KBM-7 (cell line): ENCODE results near the gene ARAP1.
"Not testable (repeated sequence)": the region's sequence is repeated elsewhere in the genome, so short reads cannot be mapped to it uniquely, and the experiment has no call there.

Source experiments
- DNase-seq: peaks from one replicate; pipeline ENCODE4 v3.0.0-alpha.2; 2015
- in situ Hi-C: fragments of 300-500 bp; cut with MboI; formaldehyde crosslinking; loops from 2 replicates; pipeline ENCODE4 v1.14.3; 2020; ENCODE audit warnings: low sequenced_read_pairs, low pct_unique_long_range_greater_than_20kb, mixed read lengths

ARAP1 gene

DNA sequence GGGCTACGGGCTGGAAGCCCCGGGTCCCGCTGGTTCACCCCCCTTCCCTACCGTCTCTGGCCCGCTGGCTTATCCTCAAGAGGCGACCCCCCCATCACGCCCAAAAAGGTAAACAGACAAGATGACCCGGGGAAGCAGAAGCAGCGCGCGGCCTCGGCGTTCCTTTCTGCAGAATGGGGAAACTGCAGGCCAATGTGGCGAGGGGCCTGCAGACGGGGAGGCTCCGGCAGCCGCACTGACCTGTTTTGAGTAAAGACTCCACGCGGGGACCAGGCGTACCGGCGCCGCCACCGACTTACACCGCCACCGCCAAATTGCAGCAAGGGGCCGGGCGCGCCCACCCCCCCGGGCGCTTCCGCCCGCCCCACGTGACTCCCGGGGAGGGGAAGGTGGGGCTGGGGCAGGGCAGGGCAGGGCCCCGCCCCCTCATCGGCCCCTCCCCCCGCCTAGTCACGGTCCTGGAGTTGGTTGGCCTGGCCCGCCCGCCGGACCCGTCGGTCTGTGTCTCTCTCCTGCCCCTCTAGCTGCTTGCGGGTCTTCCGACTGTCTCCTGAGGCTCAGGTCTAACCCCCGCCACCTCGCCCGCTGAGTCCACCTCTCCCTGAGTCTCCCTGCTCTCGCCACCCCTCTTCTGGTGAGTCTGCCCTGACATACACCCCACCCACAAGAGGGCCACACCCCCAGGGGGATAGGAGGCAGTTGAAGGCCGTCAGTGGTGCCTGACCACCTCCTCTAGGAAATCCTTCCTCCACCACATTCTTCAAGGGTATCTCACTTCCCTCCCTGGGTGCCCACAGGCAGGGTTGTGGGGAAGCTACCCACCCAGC lies at the start of gene ARAP1:
TSS of gene ARAP1 (minus strand) at position 321 of the 827 bp plus-strand sequence. CDS start 25,280 bp downstream, outside the sequence.
- in situ Hi-C loops = no loop called here
- peak; percentile 60 for DNase-seq

DNA sequence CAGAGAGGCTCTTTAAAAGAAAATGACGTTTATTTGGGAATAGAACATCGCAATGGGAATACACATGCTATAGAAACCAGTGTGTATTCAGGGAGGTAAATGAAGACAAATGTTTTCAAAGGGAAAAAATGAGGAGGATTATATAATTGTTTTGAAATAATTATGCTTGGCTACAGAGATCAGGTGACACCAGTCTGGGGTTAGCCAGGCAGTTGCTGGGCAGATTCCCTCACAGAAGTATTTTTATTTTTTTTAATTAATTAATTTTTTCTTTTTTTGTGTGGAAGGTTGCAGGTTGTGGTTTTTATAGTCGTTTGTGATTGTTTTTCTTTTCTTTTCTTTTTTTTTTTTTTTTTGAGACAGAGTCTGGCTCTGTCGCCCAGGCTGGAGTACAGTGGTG lies 47.2 kb upstream of the ARAP1 start:
- DNase-seq = no peak
- in situ Hi-C loops = no loop called here

DNA sequence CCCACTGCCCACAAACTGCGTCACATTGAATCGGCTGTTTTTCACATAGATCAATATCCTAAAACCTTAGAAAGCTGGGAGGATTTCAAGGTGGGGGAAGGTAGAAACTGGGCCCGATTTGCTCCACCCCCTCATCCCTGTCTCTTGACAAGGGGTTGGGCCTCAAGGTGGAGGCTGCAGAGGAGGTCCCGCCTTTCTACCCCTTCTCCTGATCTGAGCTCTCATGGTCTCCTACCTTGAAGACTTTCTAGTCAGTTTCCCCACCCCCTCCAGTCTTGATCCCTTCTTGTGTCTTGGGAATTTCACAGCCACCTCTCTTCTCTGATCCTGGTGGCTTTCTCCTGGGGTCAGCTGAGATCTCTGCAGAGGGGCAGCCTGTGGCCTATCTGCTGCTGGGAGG lies 46.2 kb upstream of the ARAP1 start:
- in situ Hi-C loops = no loop called here
- DNase-seq = no peak

DNA sequence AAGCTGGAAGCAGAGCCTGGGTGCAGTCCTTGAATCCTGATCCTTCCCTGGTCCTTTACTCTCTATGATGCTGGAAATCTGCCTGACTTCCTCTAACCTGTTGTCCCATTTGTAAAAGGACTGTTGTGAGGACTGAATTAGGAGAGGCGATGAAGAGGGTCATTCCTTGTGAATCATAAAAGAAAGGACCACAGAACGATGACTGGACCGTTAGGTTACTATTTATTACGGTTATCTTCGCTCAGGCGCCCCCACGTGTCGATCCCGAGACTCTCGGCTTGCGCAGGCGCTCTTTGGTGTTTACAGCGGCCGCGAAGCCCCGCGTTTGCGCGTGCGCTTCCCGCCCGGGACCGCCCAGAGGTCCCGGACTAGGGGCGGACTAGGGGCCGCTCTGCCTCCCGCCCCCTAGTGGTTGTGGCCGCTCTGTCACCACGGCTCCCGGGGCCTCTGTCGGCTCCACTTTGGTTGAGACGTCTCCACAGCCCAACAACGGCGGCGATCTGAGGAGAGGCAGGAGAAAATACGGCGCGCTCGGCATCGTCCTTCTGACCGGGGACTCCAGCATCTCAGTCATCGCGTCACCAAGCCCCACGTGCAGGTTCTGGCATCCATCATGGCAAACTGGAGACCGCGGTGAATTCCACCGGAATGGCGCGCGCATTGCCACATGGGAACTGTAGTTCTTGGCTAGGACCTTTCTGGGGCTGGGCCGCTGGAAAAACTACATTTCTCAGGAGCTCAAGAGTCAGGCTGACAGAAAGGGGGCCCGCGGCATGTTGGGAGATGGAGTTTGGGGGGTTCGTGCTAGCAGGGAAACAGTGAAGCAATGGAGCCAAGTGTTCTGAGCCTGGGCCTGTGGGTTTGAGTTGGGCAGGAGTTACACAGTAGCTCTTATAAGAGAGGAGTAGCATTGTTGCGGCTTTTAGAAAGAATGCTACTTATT lies 41.5 kb upstream of the ARAP1 start, which contains the start of gene STARD10:
TSS of gene STARD10 (minus strand) at position 623 of the 943 bp plus-strand sequence. CDS start 12,866 bp downstream, outside the sequence.
- peak; percentile 96 for DNase-seq
- in situ Hi-C loops = no loop called here

DNA sequence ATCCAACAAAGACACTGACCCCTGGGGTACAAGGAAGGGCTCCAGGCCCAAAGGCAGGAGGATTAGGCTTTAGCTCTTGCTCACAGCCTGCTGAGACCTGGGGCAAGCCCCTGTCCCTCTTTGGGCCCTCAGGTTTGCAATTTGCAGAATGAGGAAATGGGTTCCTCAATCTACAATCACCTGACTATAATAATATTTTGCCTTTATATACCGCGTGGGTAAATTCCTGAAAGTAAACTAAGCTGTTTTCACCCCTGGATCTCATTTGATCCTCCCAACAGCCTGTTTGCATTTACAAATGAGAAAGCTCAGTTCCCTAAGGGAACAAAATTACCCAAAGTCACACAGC lies 40.8 kb upstream of the ARAP1 start:
- in situ Hi-C loops = no loop called here
- no peak for DNase-seq

DNA sequence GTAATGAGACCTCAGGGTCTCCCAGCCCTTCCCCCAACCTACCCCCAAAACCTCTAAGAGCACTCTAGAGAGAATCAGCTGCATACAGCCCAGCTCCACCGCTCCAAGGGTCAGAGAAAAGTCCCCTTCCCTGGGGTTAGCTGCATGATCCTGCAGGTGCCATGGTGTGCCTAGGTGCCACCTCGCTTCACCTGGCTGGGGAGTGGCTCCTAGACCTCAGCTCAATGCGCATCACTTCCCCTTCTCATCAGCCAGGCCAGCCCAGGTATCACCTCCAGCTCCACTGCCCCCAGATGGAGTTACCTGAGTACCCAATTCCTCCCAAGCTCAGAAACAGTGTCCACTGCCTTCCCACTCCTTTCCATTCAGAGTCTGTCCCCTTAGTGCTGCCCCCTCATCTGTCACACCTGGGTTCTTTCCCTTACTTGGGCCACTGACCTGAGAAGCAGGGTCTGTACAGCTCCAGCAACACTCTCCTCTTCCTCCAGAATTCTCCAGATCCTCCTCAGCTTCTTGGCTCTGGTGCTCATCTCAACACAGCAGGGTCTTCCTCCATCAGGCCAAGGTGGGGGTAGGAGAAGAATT lies 40.3 kb upstream of the ARAP1 start:
- DNase-seq = no peak
- in situ Hi-C loops = no loop called here

DNA sequence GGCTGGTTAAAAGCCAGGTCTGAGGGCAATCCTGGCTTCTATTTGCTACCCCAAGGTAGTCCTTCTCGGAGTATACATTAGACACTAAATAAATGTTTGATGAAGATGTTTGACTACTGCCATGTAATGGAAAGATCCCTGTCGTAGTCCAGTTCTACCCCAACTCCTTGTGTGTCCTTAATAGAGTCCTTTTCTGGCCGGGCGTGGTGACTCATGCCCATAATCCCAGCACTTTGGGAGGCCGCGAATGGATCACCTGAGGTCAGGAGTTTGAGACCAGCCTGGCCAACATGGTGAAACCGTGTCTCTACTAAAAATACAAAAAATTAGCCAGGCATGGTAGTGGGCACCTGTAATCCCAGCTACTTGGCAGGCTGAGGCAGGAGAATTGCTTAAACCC lies 39.0 kb upstream of the ARAP1 start:
- in situ Hi-C loops, DNase-seq: not testable (repeated sequence)

DNA sequence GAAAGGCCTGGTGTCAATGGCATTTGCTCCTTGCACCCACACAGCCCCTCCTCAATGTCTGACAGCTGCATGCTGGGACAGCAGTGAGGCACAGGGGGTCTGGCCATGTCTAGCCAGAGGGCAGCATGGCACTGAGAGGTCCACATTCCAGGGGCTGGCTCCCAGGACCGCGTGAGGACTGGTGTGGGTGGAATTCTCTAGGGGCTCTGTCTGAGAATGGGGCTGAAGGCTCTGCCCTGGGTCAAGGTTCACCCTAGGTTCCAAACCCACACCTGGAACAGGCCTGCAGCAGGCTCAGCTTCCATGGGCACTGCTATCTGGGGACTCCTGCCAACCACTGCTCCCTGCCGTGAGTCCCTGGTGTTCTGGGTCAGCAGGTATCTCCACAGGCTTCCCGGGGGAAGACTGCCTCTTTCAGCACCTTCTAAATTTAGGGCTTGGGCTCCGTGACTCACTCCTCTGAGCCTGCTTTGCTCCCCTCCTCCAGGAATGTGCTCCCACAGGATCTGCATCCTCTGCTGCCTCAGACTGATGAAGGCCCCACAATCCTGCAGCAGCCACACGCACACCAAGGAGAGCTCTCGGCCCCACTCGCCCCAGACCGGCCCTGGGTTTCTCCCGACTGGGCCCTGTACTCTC lies 37.4 kb upstream of the ARAP1 start:
- in situ Hi-C loops = no loop called here
- no peak for DNase-seq

DNA sequence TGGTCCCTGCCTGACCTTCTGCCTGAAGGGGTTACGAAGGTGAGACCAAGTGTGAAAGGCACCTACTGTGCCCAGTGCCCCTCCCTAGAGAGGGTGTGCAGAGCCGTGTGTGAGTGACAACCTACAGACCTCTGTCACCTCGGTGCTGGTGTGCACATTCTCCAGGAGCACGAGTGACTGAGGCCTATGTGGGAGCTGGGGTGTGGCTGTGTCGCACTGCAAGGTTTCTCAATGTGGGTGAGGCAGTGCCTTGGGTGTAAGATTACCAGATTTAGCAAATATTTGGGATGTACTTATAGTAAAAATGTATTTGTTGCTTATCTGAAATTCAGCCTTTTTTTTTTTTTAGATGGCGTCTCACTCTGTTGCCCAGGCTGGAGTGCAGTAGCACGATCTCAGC lies 36.0 kb upstream of the ARAP1 start:
- in situ Hi-C loops = no loop called here
- DNase-seq = no peak

DNA sequence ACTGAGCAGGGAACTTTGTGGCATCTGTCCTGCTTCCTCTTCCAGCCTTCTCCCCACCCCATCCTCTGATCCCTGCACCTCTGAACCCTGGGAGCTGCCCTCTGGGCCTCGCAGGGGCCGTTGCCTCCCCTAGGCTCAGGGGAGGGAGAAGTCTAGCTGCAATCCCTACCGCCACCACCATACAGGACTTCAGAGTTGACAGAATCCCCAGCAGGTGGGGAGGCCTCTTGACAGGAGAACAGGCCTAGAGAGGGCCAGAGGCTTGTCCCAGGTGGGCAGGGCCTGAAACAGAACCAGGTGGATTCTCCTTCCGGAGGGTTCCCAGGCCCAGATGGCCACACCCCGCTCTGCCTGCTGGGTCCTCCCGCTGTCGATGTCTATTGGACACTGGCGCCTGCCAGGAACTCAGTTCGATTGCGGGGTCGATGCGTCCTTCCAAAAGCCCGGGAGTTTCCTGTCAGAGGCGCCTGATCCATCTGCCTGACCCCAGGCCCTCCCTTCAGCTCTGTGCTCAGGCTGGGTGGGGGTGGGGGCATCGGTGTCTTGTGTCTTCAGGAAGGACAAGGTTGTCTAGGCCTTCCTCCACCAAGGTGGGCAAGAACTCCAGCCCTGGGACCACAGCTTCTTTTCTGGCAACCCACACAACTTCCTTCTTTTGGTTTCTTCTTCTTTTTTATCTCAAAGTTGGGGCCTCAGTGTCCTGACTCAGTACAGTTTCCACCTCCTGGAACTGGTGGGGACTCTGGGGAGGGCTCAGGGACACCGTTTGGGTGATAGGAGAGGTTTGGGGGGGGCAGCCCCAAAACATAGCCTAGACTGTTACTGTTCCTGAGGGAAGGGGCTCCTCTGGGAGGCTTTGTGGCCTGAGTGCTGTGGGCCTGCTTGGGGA lies 35.3 kb upstream of the ARAP1 start:
- in situ Hi-C loops = no loop called here
- DNase-seq = peak; percentile 88

DNA sequence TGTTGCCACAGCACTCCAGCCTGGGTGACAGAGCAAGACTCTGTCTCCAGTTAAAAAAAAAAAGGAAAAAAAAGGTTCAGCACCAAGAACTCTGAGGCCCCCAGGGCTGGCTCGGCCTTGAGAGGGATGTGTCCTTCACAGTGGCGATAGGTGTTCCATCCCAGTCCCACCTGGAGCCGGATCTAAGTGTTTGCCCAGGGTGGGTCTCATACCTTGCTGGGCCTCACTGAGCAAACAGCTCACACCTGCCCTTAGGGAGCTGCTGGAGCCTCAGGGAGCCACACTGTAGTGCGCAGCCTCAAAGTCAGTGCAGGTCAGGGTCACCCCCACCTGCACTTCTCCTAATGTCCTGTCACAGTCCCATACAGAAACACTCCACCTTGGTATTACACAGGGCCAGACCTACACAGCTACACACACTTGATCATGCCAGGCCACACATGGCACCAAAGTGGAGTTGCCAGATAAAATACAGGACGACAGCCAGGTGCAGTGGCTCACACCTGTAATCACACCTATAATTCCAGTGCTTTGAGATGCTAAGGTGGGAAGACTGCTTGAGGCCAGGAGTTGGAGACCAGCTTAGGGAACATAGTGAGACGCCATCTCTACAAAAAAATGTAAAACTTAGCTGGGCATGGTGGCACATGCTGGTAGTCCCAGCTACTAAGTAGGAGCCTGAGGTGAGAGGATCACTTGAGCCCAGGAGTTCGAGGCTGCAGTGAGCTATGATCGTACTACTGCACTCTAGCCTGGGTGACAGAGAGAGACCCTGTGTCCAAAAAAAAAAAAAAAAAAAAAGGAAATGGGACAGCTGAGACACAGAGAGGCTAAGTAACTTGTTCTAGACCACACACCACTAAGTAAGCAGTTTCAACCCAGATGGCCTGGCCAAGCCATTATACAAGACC lies 34.4 kb upstream of the ARAP1 start:
- no peak for DNase-seq
- in situ Hi-C loops = no loop called here

DNA sequence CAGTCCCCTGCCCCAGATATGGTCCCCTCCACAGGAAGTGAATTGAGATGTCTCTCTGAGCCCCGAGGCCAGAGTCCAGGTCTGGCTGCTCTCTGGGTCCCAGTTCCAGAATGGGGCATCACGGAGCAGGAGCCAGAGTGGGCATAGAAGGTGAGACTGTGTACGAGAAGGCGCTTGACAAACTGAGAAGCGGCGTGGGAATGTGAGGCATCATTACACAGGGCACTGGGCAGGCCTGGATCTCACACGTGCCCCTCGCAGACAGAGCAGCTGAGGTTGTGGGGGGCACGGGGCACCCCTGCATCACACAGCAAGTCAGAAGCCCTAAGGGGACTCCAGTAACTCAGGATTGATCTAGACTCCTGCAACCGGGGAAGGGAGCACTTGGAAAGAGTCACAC lies 32.5 kb upstream of the ARAP1 start:
- in situ Hi-C loops = no loop called here
- DNase-seq = no peak

DNA sequence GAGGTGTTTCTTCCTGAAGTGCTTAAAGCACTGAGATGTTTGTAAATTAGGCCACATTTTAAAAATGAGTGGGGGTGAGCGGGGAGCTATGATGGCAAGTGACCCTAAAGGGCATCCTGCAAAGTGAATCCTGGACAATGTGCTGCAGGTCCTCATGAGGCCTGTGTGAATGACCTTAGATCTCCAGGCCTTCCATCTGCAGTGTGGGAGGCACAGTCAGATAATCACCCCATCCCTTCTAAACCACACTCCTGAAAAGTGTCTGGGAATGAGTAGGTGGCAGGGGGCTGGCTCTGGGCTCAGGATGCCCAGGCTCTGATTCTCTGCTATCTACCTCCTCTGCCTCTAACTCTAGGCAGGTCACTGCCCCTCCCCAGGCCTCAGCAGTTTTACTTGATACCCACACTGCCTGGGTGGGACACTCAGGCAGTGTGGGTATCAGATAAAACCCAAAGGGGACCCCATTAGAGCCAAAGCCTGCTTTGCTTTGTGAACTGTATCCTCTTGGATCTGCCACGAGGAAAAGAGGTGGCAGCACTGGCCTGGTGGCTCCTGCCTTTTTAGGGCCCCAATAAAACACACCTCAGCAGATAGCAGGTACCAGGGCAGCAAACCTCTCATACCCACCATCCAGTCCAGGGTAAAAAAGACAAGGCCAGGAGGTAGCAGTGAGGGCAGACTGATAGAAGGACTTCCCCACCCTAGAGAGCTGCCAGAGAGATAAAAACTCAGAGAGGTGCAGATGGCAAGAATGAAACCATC lies 31.1 kb upstream of the ARAP1 start:
- DNase-seq = no peak
- in situ Hi-C loops = no loop called here

DNA sequence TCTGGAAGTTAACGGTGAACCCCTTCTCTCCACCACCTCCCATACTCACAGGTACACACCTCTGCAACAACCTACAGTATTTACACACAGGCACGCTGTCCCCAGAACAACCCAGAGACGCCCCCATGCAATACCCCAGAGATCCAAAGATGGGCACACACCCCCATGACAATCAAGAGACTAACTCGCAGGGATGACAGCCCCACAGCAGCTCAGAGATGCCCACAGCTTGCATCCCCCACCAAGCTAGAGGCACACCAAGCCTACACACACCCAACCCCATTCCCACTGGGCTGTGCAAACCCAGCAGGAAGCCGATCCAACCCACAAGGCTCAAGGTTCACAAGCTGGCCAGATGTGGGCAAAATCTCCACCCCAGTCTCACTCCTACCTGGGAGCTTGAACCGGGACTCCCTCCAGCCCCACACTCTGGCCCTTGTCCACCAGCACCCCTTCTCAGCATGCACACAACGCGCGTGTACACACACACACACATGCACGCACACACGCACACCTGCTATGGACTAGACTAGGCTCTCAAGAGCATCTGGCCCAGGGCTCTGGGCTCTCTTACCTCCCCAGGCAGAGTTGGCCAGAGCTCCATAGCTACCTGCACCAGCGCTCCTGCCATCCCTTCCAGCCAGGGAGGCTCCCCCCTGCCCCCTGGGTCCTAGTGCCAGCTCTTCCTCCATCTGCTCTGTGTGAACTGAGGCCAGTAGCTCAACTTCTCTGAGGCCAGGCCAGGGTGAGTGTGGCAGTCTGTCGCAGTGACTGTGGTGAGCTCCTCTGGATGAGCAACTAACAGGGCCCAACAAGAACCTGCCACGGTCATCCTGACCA lies 30.1 kb upstream of the ARAP1 start:
- in situ Hi-C loops = no loop called here
- DNase-seq = no peak

DNA sequence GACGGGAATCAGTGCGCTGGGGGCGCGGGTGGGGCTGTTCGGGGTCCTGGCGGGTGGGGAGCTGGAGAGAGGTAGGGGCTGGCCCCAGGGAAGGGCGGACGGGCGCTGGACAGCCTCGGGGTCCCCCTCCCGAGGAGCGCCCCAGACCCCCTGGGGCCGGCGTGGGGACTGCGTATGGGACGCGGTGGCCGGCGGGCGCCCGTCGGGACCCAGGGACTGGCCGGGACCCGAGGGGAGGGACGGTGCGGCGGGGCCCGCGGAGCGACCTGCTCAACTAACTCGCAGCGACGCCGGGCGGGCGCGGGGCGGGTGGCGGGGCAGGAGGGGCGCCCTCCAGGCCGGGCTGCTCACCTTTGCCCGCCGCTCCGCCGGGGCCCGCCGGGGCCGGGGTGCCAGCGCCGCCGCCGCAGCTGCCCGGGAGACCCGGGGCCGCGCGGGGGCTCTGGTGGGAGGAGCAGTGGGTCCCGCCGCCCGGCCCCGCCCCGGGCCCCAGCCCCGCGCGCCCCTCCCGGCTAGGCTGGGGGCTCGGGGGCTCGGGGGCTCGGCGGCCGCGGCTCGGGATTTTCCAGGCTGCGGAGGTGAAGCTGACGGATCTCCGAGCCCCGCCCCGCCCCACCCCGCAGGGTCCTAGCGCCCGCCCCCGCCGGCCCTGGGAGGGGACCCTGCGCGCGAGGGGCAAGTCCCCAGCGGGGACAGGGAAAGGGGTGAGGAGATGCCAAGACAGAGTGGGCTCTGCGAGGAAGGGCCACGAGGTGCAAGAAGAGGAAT lies 29.3 kb upstream of the ARAP1 start:
- DNase-seq = no peak
- in situ Hi-C loops = no loop called here

DNA sequence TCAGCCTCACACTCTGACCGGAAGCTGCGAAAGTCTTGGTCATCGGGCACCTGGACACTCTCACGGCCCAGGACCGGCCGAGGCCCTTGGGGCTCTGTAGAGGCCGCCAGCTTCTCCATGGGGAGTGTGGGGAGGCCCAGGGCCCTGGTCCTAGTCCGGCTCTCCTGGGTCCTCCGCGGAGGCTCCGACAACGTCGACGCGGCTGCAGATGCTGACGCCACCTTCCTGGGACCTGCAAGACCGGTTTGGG lies 28.8 kb upstream of the ARAP1 start:
- no peak for DNase-seq
- in situ Hi-C loops = no loop called here
